Activated CD4-positive, alpha-beta T cell treated with anti-CD3 and anti-CD28 coated beads for 36 hours (primary cell): Measurements from ENCODE around the gene E4F1. TPM values are rescaled to one million over a fixed set of nuclear protein-coding genes. Genes with fewer than 3 reads are reported as not detected.

Source experiments
- ATAC-seq: fragments of 200-7000 bp; cut with Tn5 transposase; one replicate; pipeline ENCODE4 v1.10.0; 2021; ENCODE audit warnings: mild to moderate bottlenecking, moderate library complexity
- CTCF ChIA-PET: fragments of 350-600 bp; sonication (Branson Sonifier 250); formaldehyde crosslinking; loops from one replicate; lab custom pipeline; 2021; ENCODE audit warnings: antibody characterized with exemption; lab: Charles Lee
- POLR2A ChIA-PET: fragments of 350-600 bp; sonication (Branson Sonifier 250); formaldehyde crosslinking; loops from one replicate; lab custom pipeline; 2021; ENCODE audit warnings: antibody characterized with exemption, inconsistent platforms; lab: Charles Lee
- DNase-seq: peaks from one replicate; pipeline ENCODE4 v3.0.0-alpha.2; 2020
- H3K27ac Mint-ChIP-seq: one replicate; pipeline ENCODE4 v1.8.0; 2021; ENCODE audit warnings: mixed read lengths
- H3K27me3 Mint-ChIP-seq: one replicate; pipeline ENCODE4 v1.8.0; 2021; ENCODE audit warnings: mixed read lengths
- H3K36me3 Mint-ChIP-seq: one replicate; pipeline ENCODE4 v1.8.0; 2021; ENCODE audit warnings: low read depth, mixed read lengths
- H3K4me1 Mint-ChIP-seq: one replicate; pipeline ENCODE4 v1.8.0; 2021; ENCODE audit warnings: mixed read lengths
- H3K4me3 Mint-ChIP-seq: one replicate; pipeline ENCODE4 v1.8.0; 2021; ENCODE audit warnings: mild to moderate bottlenecking, moderate library complexity, mixed read lengths
- H3K9me3 Mint-ChIP-seq: one replicate; pipeline ENCODE4 v1.8.0; 2021; ENCODE audit warnings: low read depth, mixed read lengths
- intact Hi-C, 2 experiments: fragments of 100-400 bp; cut with DNase I in 1 of 2; cut with micrococcal nuclease in 1 of 2; formaldehyde crosslinking; loops; one replicate each; pipeline versions ENCODE4 v1.14.2 to v1.15.1; 2022 to 2024; cut with DNase I, micrococcal nuclease
- total RNA-seq, 2 experiments: library from RNA; stranded (reverse); gene quantifications; one replicate each; pipeline ENCODE4 v1.2.3, GENCODE V29; 2021

E4F1 gene
- total RNA-seq, 2 experiments from 2014 or later: 18.0 to 18.6 TPM

DNA sequence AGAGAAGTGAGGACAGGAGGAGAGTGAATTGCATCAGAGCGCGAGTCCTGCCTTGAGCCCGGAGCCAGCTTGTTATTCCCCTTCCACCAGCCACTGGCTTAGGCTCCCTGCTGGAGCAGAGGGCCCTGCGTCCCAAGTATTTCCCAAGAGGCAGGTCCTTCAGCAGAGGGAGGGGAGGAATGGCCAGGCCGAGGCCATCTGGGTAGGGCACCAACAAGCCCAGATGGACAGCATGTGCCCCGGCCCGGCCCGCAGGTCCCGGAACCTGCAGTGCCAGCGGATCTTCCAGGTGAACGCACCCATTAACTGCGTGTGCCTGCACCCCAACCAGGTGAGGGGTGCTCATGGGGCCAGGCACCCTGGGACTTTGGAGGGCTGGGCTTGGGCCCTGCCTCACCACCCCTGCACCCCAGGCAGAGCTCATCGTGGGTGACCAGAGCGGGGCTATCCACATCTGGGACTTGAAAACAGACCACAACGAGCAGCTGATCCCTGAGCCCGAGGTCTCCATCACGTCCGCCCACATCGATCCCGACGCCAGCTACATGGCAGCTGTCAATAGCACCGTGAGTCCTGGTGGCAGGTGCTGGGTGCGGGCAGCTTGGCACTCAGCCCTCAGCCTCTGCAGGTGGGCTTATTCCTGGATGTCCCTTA lies 16.5 kb upstream of the E4F1 start:
- peaks cover 23% of the 10 kb centered on the region for H3K36me3 Mint-ChIP-seq
- H3K4me3 Mint-ChIP-seq: peak overlapping the region; percentile 83
- no peaks in the 10 kb centered on the region for H3K9me3 Mint-ChIP-seq
- CTCF ChIA-PET: interaction anchor here (0.6 to 0.7 kb wide), 2 partner anchors 16 to 306 kb away, joined by 3 to 4 read pairs; no protein-coding TSS in a partner anchor
- H3K4me1 Mint-ChIP-seq: peaks cover 16% of the 10 kb centered on the region
- intact Hi-C loops: loop anchor here (5.0 to 10.0 kb wide), 5 partner anchors 50 to 592 kb away; partner anchors contain the start of genes CRAMP1 (in 1 of the 2), IFT140 (in 1 of the 2), NTN3 (in 1 of the 2) and RNPS1 (in 1 of the 2)
- peak overlapping the region; percentile 84 for H3K27ac Mint-ChIP-seq
- POLR2A ChIA-PET: interaction anchor here (1.1 kb wide), 1 partner anchor 51 kb away, joined by 3 read pairs; the partner anchor contains the start of gene TRAF7
- DNase-seq (no peak), ATAC-seq (no peak)
- H3K27me3 Mint-ChIP-seq: no peaks in the 10 kb centered on the region

DNA sequence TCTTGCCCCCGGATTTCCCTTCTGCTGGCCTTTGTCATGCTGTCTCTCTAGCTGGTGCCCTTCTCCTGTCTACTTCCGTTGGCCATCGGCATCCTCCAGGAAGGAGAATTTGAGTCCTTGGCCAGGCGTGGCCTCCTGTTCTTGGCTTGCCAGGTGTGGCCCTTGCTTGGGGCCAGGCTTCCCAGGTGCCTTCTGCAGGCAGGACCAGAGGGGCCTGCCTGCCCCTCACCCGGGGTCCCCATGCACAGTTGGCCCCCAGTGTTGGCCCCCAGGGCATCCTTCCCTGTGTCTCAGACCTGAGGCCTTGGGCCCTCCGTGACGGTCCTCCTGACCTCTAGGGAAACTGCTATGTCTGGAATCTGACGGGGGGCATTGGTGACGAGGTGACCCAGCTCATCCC lies 15.5 kb upstream of the E4F1 start:
- POLR2A ChIA-PET: no interaction called here
- no peaks in the 10 kb centered on the region for H3K9me3 Mint-ChIP-seq
- CTCF ChIA-PET: no interaction called here
- H3K27me3 Mint-ChIP-seq: no peaks in the 10 kb centered on the region
- intact Hi-C loops: loop anchor here (5.0 to 10.0 kb wide), 5 partner anchors 51 to 593 kb away; partner anchors contain the start of genes CRAMP1 (in 1 of the 2), IFT140 (in 1 of the 2), NTN3 (in 1 of the 2) and RNPS1 (in 1 of the 2)
- peaks cover 30% of the 10 kb centered on the region for H3K36me3 Mint-ChIP-seq
- ATAC-seq: no peak
- peak overlapping the region; percentile 78 for H3K27ac Mint-ChIP-seq
- peaks cover 20% of the 10 kb centered on the region for H3K4me1 Mint-ChIP-seq
- H3K4me3 Mint-ChIP-seq: peak overlapping the region; percentile 83
- DNase-seq: no peak

DNA sequence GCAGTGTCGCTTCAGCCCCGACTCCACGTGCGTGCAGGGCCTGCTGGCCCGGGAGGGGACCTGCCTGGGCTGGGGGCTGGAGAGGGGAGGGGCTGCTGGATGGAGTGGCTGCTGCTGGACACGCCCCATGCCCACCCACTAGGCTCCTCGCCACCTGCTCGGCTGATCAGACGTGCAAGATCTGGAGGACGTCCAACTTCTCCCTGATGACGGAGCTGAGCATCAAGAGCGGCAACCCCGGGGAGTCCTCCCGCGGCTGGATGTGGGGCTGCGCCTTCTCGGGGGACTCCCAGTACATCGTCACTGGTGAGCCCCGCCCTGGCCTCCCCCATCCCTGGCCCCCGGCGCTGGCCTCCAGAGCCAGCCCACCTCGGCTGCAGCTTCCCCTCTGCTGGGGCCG lies 15.1 kb upstream of the E4F1 start:
- Mint-ChIP-seq H3K36me3 (peaks cover 33% of the 10 kb centered on the region), H3K27me3 (no peaks in the 10 kb centered on the region), H3K4me3 (peak overlapping the region; percentile 8), H3K9me3 (no peaks in the 10 kb centered on the region), H3K27ac (no peak overlapping the region), H3K4me1 (peaks cover 25% of the 10 kb centered on the region)
- ChIA-PET POLR2A (no interaction called here), CTCF (no interaction called here)
- no peak for DNase-seq
- intact Hi-C loops: loop anchor here (5.0 to 10.0 kb wide), 5 partner anchors 51 to 594 kb away; partner anchors contain the start of genes CRAMP1 (in 1 of the 2), IFT140 (in 1 of the 2), NTN3 (in 1 of the 2) and RNPS1 (in 1 of the 2)
- no peak for ATAC-seq

DNA sequence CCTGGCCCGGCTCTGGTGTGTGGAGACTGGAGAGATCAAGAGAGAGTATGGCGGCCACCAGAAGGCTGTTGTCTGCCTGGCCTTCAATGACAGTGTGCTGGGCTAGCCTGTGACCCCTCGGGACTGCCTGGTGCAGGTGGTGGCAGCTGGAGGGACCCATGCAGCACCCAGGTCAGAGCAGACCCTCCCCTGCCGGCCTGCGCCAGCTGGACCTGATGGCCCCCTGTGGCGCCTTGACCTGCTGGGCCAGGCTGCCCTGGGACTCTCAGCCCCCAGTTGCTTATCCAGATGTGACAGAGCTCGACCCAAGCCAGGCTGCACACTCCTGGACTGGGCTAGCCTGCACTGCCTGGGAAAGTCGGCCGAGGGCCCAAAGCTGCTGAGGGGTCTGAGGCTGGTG lies 14.6 kb upstream of the E4F1 start:
- H3K27me3 Mint-ChIP-seq: no peaks in the 10 kb centered on the region
- ChIA-PET POLR2A (interaction anchor here (0.6 kb wide), 1 partner anchor 11 kb away, joined by 3 read pairs; no protein-coding TSS in a partner anchor), CTCF (no interaction called here)
- ATAC-seq (no peak), DNase-seq (no peak)
- no peak overlapping the region for H3K4me3 Mint-ChIP-seq
- no peaks in the 10 kb centered on the region for H3K9me3 Mint-ChIP-seq
- H3K4me1 Mint-ChIP-seq: peaks cover 27% of the 10 kb centered on the region
- H3K36me3 Mint-ChIP-seq: peaks cover 37% of the 10 kb centered on the region
- no peak overlapping the region for H3K27ac Mint-ChIP-seq
- intact Hi-C loops: loop anchor here (5.0 to 10.0 kb wide), 5 partner anchors 51 to 594 kb away; partner anchors contain the start of genes CRAMP1 (in 1 of the 2), IFT140 (in 1 of the 2), NTN3 (in 1 of the 2) and RNPS1 (in 1 of the 2)

DNA sequence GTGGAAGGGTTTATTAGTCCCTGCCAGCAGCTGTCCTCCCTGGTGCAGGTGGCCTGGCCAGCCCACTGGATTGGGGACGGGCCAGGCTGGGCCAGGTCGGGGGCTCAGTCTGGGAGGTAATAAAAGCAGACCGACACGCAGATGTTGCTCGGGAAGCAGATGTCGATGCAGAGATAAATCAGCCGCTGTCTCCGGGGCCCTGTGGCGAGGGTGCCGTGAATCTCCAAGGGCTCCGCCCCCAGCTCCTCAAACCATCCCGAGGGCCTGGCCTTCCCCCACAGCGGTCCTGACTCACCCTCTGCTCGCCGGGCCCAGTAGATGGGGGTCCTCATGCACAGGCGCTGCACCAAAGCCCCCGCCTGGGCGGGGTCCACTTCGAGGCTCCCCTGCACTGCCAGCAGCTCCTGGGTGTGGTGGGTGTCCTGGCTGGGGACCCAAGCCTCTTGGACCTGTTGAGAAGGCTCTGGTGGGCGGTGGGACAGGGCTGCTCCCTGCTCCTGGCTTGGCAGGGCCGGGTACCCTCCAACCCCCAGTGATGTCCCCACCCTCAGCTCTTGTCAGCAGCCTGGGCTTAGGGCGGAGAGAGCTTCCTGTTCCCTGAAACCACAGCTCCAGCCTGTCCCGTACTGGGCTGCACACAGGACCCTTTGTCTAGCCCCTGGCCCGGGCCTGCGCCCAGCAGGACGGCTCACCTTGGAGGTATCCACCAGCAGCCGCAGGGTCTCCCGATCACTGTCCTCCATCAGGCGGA lies 14.0 kb upstream of the E4F1 start:
- CTCF ChIA-PET: no interaction called here
- no peak overlapping the region for H3K27ac Mint-ChIP-seq
- H3K27me3 Mint-ChIP-seq: no peaks in the 10 kb centered on the region
- H3K4me1 Mint-ChIP-seq: peaks cover 25% of the 10 kb centered on the region
- ATAC-seq (no peak), DNase-seq (no peak)
- intact Hi-C loops: loop anchor here (5.0 to 10.0 kb wide), 5 partner anchors 52 to 595 kb away; partner anchors contain the start of genes CRAMP1 (in 1 of the 2), IFT140 (in 1 of the 2), NTN3 (in 1 of the 2) and RNPS1 (in 1 of the 2)
- no peak overlapping the region for H3K4me3 Mint-ChIP-seq
- POLR2A ChIA-PET: interaction anchor here (0.6 kb wide), 1 partner anchor 12 kb away, joined by 3 read pairs; no protein-coding TSS in a partner anchor
- peaks cover 37% of the 10 kb centered on the region for H3K36me3 Mint-ChIP-seq
- no peaks in the 10 kb centered on the region for H3K9me3 Mint-ChIP-seq

DNA sequence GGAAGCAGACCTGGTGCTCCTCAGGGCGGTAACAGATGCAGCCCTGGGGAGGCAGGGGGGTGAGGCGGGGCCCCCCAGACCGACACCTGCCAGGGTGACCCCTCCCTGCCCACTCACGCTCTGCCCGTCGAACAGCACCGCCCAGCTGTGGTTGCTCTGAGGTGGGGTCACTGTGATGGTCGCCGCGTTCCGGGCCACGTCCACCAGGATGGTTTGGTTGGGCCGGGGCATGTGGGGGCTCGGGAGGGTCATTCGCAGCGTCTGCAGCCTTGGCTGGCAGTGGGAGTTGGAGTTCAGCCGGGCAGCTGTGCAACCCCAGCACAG lies 13.4 kb upstream of the E4F1 start:
- H3K27ac Mint-ChIP-seq: no peak overlapping the region
- DNase-seq (no peak), ATAC-seq (no peak)
- H3K36me3 Mint-ChIP-seq: peaks cover 37% of the 10 kb centered on the region
- intact Hi-C loops: no loop called here
- H3K4me1 Mint-ChIP-seq: peaks cover 22% of the 10 kb centered on the region
- H3K27me3 Mint-ChIP-seq: no peaks in the 10 kb centered on the region
- no peak overlapping the region for H3K4me3 Mint-ChIP-seq
- H3K9me3 Mint-ChIP-seq: no peaks in the 10 kb centered on the region
- CTCF ChIA-PET: no interaction called here
- POLR2A ChIA-PET: interaction anchor here (0.6 kb wide), 1 partner anchor 19 kb away, joined by 3 read pairs; no protein-coding TSS in a partner anchor

DNA sequence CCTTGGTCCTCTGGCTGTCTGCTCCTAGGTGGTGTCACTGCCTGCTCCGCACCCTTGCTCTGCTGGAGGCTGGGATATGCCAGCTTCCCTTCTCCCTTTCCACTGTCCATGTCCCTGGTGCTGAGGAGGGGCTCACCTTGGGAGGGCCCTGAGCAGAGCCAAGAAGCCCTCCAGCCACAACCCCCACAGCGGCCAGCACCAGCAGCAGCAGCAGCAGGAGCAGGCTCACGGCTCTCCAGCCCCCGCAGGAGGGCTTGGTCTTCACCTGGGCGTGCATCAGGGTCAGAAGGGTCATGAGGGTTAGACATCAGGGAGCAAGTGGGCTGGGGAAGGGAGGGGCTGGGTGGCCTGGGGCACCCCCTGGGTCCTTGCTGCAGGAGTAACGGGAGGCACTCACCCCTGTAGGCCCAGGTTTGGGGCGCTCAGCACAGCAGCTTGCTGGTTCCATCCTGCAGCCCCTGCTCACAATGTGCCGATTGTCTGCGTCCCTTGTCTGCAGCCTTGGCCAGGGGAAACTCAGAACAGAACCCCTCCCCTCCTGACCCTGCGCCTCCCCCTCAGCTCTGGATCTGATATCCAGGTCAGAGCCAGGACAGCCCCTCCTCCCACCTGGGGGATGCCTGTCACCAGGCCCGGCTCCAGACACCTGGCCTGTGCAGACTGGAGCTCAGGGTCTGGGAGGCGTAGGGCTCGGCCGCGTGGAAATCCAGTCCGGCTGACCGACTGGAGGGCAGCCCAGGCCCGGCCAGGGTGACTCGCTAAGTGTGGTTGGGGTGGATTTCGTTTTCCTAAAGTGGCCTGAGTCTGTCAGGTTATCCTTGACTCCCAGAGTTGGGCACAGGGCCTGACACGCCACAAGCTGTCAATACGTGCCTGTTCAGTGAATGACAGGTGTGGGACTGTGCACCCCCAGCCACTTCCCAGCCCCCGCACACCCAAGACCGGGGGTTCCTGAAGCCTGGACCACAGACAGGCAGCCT lies 12.7 kb upstream of the E4F1 start, which contains the start of gene BRICD5:
Gene BRICD5 (minus strand): TSS at position 478 of the 980 bp plus-strand sequence. CDS start 30 bp downstream, at position 448.
- POLR2A ChIA-PET: interaction anchor here (0.6 to 1.0 kb wide), 2 partner anchors 20 to 56 kb away, joined by 3 to 6 read pairs; no protein-coding TSS in a partner anchor

DNA sequence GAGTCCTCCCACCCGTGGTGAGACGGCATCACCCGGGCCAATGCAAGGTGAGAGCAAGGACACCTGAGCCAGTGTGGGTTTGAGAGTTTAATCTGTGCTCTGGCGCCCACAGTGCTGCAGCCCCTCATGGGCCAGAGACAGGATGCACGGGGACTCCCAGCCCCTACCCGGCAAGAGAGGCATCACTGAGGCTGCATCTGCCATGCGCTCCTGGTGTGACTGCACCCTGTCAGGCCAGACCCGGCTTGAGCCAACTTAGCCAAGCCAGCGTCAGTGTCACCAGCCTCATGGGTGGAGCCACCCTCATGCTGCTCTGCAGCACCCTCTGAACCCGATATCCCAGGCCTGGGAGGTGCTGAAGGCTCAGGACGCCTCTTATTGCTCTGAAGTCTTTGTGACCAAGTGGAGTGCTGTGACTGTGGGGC lies 11.5 kb upstream of the E4F1 start:
- Mint-ChIP-seq H3K4me1 (peaks cover 25% of the 10 kb centered on the region), H3K9me3 (no peaks in the 10 kb centered on the region), H3K27me3 (no peaks in the 10 kb centered on the region), H3K4me3 (peak overlapping the region; percentile 53), H3K27ac (no peak overlapping the region), H3K36me3 (peaks cover 30% of the 10 kb centered on the region)
- no peak for DNase-seq
- ChIA-PET CTCF (no interaction called here), POLR2A (interaction anchor here (1.0 kb wide), 1 partner anchor 57 kb away, joined by 6 read pairs; no protein-coding TSS in a partner anchor)
- intact Hi-C loops: no loop called here
- no peak for ATAC-seq

More for the DNA sequence above, 12.7 kb upstream of the E4F1 start, which contains the start of gene BRICD5:
- no peaks in the 10 kb centered on the region for H3K27me3 Mint-ChIP-seq
- CTCF ChIA-PET: no interaction called here
- DNase-seq (no peak), ATAC-seq (no peak)
- H3K4me3 Mint-ChIP-seq: no peak within 1 kb of the TSS
- H3K9me3 Mint-ChIP-seq: no peaks in the 10 kb centered on the region
- H3K27ac Mint-ChIP-seq: no peak within 1 kb of the TSS
- H3K36me3 Mint-ChIP-seq: peaks cover 37% of the 10 kb centered on the region
- intact Hi-C loops: no loop called here
- peaks cover 24% of the 10 kb centered on the region for H3K4me1 Mint-ChIP-seq

DNA sequence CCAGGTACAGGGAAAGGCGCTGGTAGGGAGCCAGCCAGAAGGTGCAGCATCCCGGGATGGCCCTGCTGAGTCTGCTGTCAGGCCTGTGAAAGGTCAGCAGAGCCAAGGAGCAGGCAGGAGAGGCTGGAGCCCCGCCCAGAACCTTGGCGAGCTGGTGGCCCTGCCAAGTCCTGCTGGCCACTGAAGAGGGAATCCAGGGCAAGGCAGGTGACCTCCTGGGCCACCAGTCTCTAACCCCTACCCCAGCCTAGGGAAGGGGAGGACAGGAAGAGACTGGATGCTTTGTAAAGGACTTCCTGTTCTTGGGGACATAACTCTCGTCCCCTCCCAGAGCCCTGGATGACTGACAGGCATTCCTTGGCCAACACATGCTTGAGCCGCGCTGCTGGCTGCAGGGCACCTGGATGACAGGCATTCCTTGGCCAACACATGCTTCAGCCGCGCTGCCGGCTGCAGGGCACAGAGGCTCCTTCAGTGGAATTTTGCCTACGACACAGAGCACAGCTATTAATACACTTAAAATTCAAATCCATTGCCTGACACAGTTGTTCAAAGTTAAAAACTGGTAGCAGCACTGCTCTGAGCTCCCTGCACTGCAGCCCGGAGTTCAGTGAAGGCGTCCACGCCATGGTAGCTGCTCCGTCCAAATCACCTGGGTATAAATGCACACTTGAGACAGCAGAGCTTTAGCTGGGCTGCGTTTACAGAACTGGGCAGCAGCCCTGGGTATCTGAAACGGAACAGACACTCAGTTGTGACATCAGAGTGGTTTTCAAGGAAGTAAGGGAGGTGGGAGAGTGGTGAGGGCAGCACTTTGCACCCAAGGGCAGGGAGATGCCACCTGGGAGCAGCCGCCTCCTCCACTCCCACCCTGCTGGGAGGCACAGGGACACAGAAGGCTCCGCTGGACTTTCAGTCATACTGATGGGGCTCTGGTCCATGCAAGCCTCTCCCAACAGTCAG lies 10.7 kb upstream of the E4F1 start:
- no peaks in the 10 kb centered on the region for H3K27me3 Mint-ChIP-seq
- ATAC-seq (no peak), DNase-seq (no peak)
- H3K4me3 Mint-ChIP-seq: peak overlapping the region; percentile 79
- ChIA-PET CTCF (no interaction called here), POLR2A (no interaction called here)
- H3K27ac Mint-ChIP-seq: no peak overlapping the region
- intact Hi-C loops: no loop called here
- H3K9me3 Mint-ChIP-seq: no peaks in the 10 kb centered on the region
- H3K36me3 Mint-ChIP-seq: peaks cover 23% of the 10 kb centered on the region
- peaks cover 21% of the 10 kb centered on the region for H3K4me1 Mint-ChIP-seq
